HS-5 (cell line): ENCODE data around the gene MYH9.
A peak's percentile ranks its signal among the peaks of the same experiment; 100 is the strongest.

Experiments
- DNase-seq: peaks from one replicate; pipeline ENCODE4 v3.0.0-alpha.2; 2012; ENCODE audit warnings: low read depth

MYH9 gene

DNA sequence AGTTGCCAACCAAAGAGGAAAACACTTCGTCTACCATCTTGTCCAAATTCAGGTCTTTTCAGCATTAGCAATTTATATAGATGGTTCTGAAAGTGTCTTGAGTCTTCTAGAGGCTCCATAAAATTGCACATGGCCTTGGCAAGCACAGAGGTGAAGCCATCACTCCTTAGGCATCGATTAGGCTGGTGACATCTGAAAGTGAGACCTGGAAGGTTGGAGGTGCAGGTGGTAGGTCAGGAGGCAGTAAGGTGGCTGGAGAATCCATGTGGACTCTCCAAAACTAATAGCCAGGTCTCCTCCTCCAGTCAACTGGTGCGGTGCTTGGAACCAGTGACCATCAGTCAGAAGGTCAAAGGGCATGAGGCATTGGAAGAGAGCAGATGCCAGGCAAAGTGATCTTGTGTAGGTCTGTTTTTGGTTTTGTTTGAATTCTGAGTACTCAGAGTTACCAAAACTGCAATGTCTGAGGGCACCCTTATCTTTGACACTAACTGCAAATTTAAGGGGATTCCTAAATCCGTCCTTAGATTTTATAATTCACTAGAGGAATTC is 141.9 kb downstream of the MYH9 start:
- DNase-seq, result no peak

DNA sequence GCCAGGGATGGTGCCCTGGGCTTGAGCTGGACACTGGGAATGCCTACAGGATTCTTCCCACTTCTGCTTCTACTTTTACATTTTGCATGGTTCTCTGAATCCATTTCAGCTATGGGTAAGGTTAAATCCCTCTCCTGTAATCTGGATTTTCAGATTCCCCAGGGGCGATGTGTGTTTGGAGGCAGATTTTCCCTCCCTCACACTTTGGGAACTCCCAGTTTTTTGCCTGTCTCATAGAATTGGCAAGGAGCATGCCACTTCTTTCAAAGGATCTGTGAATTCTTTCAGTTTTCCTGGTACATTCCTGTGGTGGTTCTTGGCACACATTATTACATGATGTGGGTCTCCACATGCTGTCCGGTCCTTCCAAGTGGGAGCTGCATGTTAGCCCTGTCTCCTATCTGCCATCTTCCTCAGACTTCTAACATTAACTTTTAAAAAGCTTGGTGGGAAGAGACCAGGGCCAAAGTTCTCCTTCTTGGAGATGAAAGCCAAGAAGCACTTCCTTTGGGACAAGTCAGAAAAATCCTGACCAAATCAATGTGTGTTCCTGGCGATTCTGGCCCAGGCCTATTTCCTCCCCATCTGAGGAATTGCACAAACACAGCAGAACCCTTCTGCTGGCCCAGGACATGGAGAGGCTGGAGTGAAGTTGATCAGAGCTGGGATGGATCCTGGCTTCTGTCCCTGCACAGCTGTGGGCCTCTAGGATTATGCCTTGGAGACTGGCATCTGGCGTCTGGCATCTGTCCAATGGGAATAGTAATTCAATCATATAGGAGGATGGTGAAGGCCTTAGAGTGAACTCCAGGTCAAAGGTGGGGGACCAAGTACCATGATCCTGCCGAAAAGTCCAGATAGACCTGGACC is 143.0 kb downstream of the MYH9 start:
- DNase-seq, result no peak

DNA sequence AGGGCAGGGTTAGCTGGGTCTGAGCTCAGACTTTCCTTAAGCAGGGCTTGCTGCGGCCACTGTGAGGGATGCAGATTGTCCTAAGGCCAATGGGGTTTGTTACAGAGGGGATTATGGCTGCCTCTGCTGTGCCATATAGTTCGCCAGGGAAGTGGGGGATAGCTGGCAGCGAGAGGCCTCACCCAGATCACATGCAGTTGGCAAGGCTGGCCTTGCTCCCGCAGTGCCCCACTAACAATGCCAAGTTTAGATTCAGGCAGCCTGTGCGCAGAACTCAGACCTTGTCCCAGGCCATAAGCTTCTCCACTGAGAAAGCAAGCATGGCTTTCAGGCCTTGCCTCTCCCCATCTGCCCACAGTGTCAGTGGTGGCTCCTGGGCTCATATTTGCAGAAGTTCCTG is 143.8 kb downstream of the MYH9 start:
- DNase-seq, result no peak

DNA sequence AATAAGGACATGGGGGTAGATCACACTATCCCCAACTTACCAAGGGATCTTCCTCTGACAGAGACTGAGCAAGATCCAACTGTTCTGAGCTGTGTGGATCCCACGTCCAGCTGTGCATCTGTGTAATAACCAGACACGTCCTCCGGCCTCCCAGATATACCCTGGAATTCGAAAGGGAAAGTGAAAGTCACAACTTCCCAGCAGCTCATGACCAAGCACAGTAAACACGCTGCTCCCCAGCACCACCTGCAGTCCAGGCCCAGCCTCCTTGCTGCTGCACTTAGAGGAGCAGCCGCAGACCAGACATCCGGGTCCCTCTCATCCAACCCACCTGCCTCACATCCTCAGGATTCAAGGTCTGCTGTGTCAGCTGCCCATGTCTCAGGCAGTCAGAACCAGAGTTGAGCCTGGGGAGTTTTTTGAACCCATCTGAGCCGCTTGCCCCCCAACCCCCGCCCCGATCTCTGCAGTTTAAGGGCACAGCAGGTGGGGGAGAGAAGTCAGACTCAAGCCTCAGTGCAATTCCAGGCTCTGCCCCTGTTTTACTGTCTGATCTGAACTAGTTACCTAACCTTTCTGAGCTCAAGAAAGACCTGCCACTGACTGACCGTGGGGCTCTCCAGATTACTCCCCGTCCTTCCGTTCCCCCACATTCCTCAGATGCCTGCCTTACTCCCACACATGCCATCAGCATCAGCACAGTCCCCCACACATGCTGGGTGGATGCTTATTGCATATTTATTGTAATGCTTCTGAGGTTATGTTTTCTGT is 148.2 kb downstream of the MYH9 start, which contains the start of gene APOL2:
Gene APOL2 (minus strand): TSS at position 127 of the 771 bp plus-strand sequence. CDS start 6,365 bp downstream, outside the sequence.
- DNase-seq, result peak; percentile 82

DNA sequence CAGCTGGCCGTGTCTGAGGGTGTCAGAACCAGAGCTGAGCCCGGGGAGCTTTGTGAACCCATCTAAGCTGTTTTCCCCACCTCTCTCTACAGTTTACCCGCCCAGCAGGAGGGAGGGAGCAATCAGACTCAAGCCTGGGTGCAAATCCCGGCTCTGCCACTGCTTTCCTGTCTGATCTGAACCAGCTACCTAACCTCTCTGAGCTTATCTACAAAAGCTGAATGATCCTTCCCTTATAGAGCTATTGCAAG is 148.7 kb downstream of the MYH9 start:
- DNase-seq, result no peak

DNA sequence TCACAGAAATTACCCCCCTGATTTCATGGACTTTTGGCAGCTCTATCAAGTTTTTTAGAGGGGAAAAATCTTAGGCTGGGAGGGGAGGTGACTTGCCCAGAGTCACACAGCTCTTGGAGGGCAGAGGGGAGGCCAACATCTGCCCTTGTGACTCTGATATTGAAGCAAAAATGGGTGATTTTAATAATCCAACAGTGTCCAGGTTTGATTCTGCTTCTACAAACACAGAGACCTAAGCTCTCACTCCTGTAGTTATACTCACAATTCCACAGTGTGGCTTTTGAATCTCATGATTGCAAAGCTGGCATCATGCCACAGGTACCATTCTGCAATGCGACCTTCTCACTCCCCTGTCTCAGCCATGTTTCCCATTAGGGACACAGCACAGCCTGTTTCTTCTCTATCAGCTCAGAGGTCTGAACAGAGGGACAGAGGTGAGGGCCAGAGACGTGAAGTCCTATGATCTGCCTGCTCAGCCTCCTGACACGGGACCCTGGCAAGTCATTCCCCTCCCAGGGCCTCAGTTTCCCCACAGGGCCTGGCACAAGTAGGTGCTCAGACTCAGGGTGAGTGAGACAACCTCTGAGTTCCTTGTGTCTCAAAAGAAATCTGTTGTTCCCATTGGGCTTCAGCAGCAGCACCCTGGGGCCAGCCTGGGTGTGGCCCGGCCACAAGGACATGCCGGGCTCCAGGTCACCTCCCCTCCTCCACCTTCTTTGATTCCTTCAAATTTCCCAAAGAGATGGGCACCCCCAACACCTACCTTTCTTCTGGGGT is 149.2 kb downstream of the MYH9 start:
- no peak for DNase-seq

DNA sequence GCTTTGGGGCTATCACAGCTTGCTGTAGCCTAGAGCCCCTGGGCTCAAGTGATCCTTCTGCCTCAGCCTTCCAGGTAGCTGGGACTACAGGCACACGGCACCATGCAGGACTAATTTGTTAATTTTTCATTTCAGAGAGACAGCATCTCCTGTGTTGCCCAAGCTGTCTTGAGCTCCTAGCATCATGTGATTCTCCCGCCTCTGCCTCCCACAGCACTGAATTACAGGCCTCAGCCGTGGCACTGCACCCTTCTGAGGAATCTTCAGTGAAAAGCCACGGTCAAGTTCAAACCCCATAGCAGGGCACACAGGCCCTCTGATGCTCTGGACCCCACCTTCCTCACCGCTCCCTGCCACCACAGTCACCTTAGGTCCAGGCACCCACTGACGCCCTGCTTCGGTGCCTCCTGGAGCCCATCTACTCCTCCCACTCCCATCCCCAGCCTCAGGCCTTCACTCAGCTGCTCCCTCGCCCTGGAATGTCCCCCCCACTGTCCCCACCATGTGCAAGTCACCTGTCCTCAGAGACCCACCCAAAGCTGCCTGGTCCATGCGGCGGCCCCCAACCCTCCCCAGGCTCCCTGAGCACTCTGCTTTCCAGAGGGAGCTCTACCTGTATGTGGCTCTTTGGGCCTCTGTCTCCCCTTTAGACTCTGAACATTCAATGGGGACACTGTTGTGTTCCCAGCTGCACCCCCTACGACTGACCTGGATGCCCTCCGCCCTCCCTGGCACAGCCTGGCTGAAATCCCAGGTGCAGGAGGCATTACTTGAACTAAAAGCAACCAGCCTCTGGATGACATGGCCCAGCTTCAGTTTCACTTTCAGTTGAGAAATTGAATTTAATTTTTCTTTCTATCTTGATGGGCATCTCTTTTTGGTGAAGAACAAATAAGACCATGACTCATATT is 150.1 kb downstream of the MYH9 start:
- DNase-seq, result no peak

DNA sequence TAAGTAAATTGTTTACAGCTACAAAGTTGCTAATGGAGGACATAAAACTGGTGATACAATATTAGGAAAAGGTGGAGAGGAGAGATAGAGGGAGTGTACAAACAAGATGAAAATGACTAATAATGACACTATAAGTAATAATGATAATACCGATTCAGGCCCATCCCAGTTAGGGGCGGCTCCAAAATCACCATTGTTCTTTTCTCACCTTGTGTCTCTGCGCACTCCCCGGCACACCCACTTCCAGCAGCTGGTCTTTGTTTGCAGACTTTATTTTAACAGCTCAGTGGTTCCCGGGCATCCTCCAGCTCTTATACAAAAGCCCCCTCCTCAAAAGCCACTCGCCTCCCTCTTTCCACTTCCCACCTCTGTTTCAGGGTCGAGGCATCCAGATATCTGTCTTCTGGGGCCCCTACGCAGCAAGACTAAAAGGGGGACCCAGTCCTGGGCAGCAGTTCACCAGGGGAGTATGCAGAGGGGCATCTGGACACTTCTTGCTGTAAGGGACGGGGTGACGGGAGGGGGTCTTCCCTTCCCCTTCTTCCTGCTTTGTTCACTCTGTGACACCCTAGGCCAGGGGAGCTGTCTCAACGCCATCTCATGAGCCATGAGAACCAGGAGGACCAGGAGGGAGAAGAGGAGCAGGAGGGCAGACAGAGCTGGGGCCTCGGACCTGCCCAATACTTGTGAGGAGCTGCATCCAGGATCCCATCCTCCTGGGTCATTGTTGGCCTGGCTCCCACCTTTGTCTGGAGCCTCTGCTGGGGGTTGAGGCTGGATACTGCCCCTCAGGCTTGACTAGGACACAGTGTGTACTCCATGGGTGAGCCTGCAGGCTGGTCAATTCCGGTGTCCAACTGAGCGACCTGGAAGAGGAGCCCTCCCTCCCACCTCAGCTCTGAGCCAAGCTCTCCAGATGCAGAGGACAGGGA is 151.1 kb downstream of the MYH9 start:
- no peak for DNase-seq

DNA sequence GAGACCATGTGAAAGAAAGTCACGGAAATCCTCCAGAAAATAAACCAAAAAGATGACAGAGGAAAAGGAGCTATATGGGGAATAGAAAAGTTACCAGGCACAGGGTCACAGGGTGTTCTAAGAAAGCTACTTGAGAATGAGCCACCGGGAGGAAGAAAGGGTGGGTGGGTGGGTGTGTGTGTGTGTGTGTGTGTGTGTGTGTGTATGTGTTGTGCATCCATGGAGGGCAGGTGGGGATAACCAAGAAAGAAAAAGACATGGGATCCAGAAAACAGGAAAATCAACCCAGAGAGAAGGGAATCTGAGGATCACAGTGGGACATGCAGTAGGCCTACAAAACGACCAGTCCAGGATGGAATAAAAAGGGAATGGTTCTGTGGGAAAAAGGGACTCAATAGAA is 152.2 kb downstream of the MYH9 start:
- DNase-seq, result no peak

DNA sequence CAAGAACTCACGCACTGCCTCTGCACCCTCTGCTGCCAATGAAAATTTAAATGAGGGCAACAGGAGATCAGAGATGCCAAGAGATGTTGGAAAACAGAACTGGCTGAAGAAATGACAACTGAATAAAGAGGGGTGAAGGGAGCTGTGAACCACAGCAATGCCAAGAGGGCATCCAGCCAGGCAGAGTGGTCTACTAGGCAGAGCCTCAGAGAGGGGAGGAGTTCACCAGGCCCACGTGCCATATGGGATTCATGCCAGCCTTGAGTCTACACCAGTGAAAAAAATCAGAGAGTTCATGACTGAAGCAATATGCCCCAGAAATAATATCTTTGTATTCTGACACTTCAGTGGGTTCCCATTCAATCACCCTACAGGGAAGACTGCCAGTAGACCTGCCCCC is 152.8 kb downstream of the MYH9 start:
- no peak for DNase-seq

DNA sequence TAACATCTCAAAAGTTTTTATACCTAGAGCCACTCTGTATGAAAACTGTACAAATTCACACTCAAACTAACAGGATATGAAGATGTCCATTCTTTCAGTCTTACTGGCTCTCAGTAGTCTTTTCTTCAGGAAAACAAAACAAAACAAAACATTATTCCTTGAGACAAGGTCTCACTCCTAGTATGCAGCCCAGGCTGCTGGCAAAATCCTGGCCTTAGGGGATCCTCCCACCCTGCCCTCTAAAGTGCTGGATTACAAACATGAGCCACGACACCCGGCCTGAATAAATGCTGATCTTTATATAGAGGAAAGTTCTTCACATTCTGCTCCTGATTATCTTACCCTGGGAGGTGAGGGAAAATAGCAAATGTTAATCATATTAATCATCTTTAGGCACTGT is 153.6 kb downstream of the MYH9 start:
- DNase-seq, result no peak

DNA sequence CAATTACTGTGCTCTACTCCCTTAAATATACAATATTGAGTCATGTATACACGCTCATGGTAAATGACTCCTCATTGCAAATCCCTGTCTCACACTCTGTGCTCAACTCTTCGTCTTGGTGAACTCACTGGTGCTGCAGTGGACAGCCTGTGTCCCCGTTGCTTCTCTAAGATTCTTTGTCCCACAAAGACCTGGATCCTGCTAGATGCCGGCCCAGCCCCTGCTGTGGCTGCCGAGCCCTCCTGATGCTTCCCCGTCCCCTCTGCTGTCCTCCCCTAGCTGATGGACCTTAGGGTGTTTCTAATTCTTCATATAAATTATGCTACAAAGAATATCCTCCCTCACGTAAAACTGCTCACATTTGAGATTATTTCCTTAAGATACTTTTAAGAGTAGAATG is 154.0 kb downstream of the MYH9 start:
- DNase-seq, result no peak

DNA sequence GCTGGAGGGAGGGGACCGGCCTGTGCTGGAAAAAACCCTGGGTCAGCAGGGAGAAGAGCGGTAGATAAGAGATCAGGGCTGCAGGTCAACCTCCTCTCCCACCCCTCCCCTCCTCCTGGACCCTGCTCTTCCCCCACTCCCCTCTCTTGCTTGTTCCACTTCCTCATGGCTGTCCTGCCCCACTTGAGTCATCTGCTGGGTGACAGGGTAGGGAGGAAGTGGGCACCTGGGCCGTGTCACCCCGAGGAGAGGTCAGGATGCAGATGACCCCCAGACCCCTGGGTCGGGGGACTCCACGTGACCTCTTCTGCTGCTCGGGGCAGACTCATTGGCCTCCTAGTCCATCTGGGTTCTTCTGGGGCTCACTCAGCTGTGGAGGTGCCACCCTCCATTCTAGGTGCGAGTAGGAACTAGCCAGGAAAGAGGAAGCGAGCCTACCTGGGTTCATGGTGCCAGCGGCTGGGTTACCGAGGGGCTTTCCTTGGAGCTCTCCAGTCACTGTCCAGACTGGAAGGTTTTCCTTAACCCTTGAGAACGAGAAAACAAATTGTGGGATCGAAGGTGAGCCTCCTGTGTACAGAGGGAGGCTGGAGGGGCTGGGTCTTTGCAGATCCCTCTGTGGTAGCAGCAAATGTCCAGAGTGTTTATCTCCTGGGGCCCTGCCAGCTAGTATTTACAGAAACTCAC is 154.9 kb downstream of the MYH9 start:
- no peak for DNase-seq
